Liver (tissue), 9 donors: ENCODE results near the gene CRELD2. TPM values are rescaled to one million over a fixed set of nuclear protein-coding genes. Genes with fewer than 3 reads are reported as not detected.

Experiments used
- DNase-seq: peaks from one replicate; pipeline ENCODE4 v3.0.0-alpha.2; 2017; ENCODE audit warnings: low spot score
- H3K27ac ChIP-seq, 2 donors: one replicate each; pipeline ENCODE4 v1.7.0; 2013; ENCODE audit warnings: inconsistent platforms in 2 of 2, low read length in 2 of 2, control low read depth in 1 of 2, low read depth in 1 of 2, mild to moderate bottlenecking in 1 of 2
- H3K27me3 ChIP-seq, 4 donors: one replicate each; pipeline versions ENCODE4 v1.6.1 to v1.7.0; 2013; ENCODE audit warnings: low read length in 3 of 4, inconsistent platforms in 1 of 4, mild to moderate bottlenecking in 1 of 4, moderate library complexity in 1 of 4; ENCODE audit not compliant: control insufficient read depth in 4 of 4, insufficient read depth in 4 of 4
- H3K36me3 ChIP-seq, 4 donors: one replicate each; pipeline versions ENCODE4 v1.6.1 to v1.7.0; 2013; ENCODE audit warnings: low read length in 3 of 4, mild to moderate bottlenecking in 3 of 4, low read depth in 1 of 4, moderate library complexity in 1 of 4; ENCODE audit not compliant: control insufficient read depth in 4 of 4, insufficient read depth in 3 of 4
- H3K4me1 ChIP-seq, 4 donors: one replicate each; pipeline versions ENCODE4 v1.6.1 to v1.7.0; 2013; ENCODE audit warnings: low read length in 3 of 4, mild to moderate bottlenecking in 3 of 4, moderate library complexity in 1 of 4; ENCODE audit not compliant: control insufficient read depth in 4 of 4, insufficient read depth in 4 of 4
- H3K4me3 ChIP-seq, 3 donors: one replicate each; pipeline versions ENCODE4 v1.6.1 to v1.7.0; 2013; ENCODE audit warnings: low read length in 3 of 3, control low read depth in 1 of 3, low read depth in 1 of 3, mild to moderate bottlenecking in 1 of 3
- H3K9ac ChIP-seq, 2 donors: one replicate each; pipeline ENCODE4 v1.7.0; 2013; ENCODE audit warnings: low read length in 2 of 2, mild to moderate bottlenecking in 2 of 2, moderate library complexity in 2 of 2, control low read depth in 1 of 2, low read depth in 1 of 2
- H3K9me3 ChIP-seq, 4 donors: one replicate each; pipeline versions ENCODE4 v1.6.1 to v1.7.0; 2013; ENCODE audit warnings: low read length in 3 of 4; ENCODE audit not compliant: control insufficient read depth in 4 of 4
- EGR1 ChIP-seq, 2 donors: IDR thresholded peaks; 2 replicates each; pipeline ENCODE4 v1.6.1; 2016 to 2018; ENCODE audit warnings: antibody characterized with exemption in 2 of 2, low read depth in 2 of 2
- FOXA1 ChIP-seq: IDR thresholded peaks from 2 replicates; pipeline ENCODE4 v1.6.1; 2016; ENCODE audit warnings: antibody characterized with exemption
- GABPA ChIP-seq, 2 donors: IDR thresholded peaks in 1 of 2; conservative IDR thresholded peaks in 1 of 2; 2 replicates each; pipeline ENCODE4 v1.6.1; 2016; ENCODE audit warnings: antibody characterized with exemption in 2 of 2, mild to moderate bottlenecking in 1 of 2, moderate library complexity in 1 of 2
- HNF4A ChIP-seq, 2 donors: conservative IDR thresholded peaks; 2 replicates each; pipeline ENCODE4 v1.6.1; 2016; ENCODE audit warnings: antibody characterized with exemption in 2 of 2, mild to moderate bottlenecking in 2 of 2
- RAD21 ChIP-seq, 2 donors: IDR thresholded peaks; 2 replicates each; pipeline ENCODE4 v1.6.1; 2016; ENCODE audit warnings: antibody characterized with exemption in 2 of 2, mild to moderate bottlenecking in 2 of 2
- SP1 ChIP-seq: IDR thresholded peaks from 2 replicates; pipeline ENCODE4 v1.6.1; 2018; ENCODE audit warnings: antibody characterized with exemption, mild to moderate bottlenecking
- YY1 ChIP-seq: IDR thresholded peaks from 2 replicates; pipeline ENCODE4 v1.6.1; 2016; ENCODE audit warnings: antibody characterized with exemption, mild to moderate bottlenecking
- WGBS: extraction: QIAGEN DNeasy Blood & Tissue Kit; methylation state at CpG from one replicate; pipeline ENCODE4 v1.1.7; 2013; 5-methylcytosine and 5-hydroxymethylcytosine counted together
- polyA plus RNA-seq, 2 donors: library from polyadenylated mRNA; stranded (reverse) in 1 of 2; unstranded in 1 of 2; fragments of 200-250 nt in 1 of 2; fragments of >200 nt in 1 of 2; fragmentation: Nextera tagmentation in 1 of 2; extraction: Ambion mirVana in 1 of 2; gene quantifications; one replicate each; pipeline versions ENCODE4 v1.2.1 to v1.2.3, GENCODE V29; 2013 to 2015
- total RNA-seq, 2 donors: library from RNA; depleted of rRNA; stranded (reverse); fragments of >200 nt; gene quantifications; one replicate each; pipeline ENCODE4 v1.2.3, GENCODE V29; 2014
- TF ChIP-seq, protein P1 (sequence below): IDR thresholded peaks from 2 replicates; pipeline ENCODE4 v1.6.1; 2016; ENCODE audit warnings: antibody characterized with exemption, mild to moderate bottlenecking
- TF ChIP-seq, protein P2 (sequence below): fragments of 150-350 bp; IDR thresholded peaks from 2 replicates; pipeline ENCODE4 v1.5.1; 2017; ENCODE audit warnings: improper control_type of control experiment, low read depth, low read length; ENCODE audit not compliant: missing input control
- donor health status: healthy.
- donor health status: healthy.
- donor health status: healthy.
- donor health status: healthy.
- donor health status: healthy.

Gene CRELD2, protein sequence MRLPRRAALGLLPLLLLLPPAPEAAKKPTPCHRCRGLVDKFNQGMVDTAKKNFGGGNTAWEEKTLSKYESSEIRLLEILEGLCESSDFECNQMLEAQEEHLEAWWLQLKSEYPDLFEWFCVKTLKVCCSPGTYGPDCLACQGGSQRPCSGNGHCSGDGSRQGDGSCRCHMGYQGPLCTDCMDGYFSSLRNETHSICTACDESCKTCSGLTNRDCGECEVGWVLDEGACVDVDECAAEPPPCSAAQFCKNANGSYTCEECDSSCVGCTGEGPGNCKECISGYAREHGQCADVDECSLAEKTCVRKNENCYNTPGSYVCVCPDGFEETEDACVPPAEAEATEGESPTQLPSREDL
- total RNA-seq (10 to 100 TPM; 17.2 to 98.1 TPM), polyA plus RNA-seq (10 to 100 TPM; 34.2 to 80.0 TPM)

DNA sequence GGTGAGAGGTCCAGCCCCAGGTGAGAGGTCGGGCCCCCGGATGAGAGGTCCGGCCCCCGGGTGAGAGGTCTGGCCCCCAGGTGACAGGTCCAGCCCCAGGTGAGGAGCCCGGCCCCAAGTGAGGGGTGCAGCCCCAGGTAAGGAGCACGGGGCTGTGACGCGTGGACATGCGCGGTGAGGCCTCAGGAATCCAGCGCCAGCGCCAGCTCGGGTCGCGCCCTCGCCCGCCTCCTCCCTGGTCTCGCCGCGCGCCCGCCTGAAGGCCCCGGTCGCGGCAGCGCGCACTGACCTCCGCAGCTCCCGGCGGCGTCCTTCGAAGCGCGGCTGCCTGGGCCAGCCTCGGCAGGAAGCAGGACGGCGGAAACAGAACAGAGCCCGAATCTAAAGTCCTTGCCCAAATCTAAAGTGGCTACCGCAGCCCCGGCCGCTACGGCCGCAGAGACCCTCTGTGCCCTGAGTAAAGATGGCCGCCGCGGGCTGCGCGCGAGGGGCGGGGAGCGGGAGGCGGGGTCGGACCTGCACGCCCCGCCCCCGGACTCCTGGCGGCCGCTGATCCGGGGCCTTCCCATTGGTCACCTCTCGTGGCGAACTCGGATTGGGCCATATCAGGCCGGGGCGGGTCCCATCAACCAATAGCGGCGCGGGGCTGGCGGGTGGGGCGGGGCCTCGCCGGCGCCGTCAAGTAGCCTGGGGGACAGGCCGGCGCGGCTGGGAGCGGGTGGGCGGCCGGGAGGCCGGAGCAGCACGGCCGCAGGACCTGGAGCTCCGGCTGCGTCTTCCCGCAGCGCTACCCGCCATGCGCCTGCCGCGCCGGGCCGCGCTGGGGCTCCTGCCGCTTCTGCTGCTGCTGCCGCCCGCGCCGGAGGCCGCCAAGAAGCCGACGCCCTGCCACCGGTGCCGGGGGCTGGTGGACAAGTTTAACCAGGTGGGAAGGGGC is at the start of gene CRELD2, which contains the start of gene ALG12:
TSS of gene CRELD2 (plus strand) at position 661 of the 937 bp plus-strand sequence. CDS start at position 797, 136 bp downstream.
TSS of gene ALG12 (minus strand) at position 465 of the 937 bp plus-strand sequence. CDS start 4,673 bp downstream, outside the sequence.
- peaks cover 0 to 18% (median 10%) of the 10 kb centered on the region in 4 donors for H3K4me1 ChIP-seq
- peak; percentile 97 for DNase-seq
- no peaks in the 10 kb centered on the region for H3K9me3 ChIP-seq
- WGBS = under 1% methylated on average over 103 of the region's 103 CpGs
- peak within 1 kb of the TSS; percentile 64 to 89 (median 79) for H3K4me3 ChIP-seq
- no peaks in the 10 kb centered on the region for H3K27me3 ChIP-seq
- peaks cover 0 to 17% (median 8%) of the 10 kb centered on the region in 4 donors for H3K36me3 ChIP-seq
- peak within 1 kb of the TSS; percentile 79 to 93 for H3K27ac ChIP-seq
- peak within 1 kb of the TSS; percentile 39 to 40 for H3K9ac ChIP-seq
- TF ChIP-seq GABPA (IDR thresholded peaks at IDR 0.05 in 1 of 2, conservative IDR thresholded peaks at IDR 0.05 in 1 of 2) (peak in 1 of 2 donors; percentile 63), YY1 (peak; percentile 98), SP1 (peak; percentile 41), RAD21 (IDR thresholded peaks at IDR 0.05) (peak in 1 of 2 donors; percentile 34), EGR1 (IDR thresholded peaks at IDR 0.05; ENCODE audit: low read depth in 2 of 2) (peak in 1 of 2 donors; percentile 44)
- TF ChIP-seq, protein P1, sequence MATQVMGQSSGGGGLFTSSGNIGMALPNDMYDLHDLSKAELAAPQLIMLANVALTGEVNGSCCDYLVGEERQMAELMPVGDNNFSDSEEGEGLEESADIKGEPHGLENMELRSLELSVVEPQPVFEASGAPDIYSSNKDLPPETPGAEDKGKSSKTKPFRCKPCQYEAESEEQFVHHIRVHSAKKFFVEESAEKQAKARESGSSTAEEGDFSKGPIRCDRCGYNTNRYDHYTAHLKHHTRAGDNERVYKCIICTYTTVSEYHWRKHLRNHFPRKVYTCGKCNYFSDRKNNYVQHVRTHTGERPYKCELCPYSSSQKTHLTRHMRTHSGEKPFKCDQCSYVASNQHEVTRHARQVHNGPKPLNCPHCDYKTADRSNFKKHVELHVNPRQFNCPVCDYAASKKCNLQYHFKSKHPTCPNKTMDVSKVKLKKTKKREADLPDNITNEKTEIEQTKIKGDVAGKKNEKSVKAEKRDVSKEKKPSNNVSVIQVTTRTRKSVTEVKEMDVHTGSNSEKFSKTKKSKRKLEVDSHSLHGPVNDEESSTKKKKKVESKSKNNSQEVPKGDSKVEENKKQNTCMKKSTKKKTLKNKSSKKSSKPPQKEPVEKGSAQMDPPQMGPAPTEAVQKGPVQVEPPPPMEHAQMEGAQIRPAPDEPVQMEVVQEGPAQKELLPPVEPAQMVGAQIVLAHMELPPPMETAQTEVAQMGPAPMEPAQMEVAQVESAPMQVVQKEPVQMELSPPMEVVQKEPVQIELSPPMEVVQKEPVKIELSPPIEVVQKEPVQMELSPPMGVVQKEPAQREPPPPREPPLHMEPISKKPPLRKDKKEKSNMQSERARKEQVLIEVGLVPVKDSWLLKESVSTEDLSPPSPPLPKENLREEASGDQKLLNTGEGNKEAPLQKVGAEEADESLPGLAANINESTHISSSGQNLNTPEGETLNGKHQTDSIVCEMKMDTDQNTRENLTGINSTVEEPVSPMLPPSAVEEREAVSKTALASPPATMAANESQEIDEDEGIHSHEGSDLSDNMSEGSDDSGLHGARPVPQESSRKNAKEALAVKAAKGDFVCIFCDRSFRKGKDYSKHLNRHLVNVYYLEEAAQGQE = no peak

DNA sequence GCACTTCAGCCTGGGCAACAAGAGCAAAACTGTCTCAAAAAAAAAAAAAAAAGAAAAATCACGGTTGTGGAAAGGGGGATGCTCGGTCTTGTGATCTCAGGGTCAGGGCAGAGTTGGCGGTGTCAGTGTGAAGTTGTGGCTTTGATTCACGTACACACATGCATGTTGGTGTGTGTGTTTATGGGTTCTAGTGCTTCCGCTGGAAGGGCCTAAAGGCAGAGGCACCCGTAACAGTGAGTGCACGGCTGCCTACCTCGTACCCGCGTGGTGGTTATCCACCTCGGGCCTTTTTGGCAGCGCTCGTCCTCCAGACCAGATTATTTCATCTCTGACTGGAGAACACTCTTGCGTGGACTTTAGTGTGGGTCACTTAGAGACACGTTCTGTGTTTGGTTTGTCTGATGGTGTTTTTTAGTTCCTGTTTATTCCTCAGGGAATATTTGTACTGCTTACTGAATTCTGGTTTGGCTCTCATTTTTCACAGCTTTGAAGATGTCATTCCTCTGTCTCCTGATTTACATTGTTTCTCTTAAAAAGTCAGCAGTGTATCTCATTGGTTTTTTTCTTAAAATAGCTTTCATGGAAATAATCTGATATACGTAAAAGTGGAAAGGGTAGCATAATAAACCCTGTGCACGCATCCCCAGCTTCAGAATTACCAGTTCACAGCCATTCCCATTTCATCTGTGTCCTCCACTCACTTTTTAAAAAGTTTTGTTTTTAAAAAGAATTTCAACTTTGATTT is 49.2 kb upstream of the CRELD2 start:
- DNase-seq = no peak
- Histone ChIP-seq H3K4me3 (no peak overlapping the region), H3K27ac (no peak overlapping the region), H3K27me3 (no peaks in the 10 kb centered on the region), H3K9ac (no peak overlapping the region), H3K9me3 (peaks cover 0 to 11% (median 5%) of the 10 kb centered on the region in 4 donors), H3K36me3 (no peaks in the 10 kb centered on the region), H3K4me1 (no peaks in the 10 kb centered on the region)
- WGBS = 96% methylated on average over 17 of the region's 17 CpGs
- TF ChIP-seq GABPA (IDR thresholded peaks at IDR 0.05 in 1 of 2, conservative IDR thresholded peaks at IDR 0.05 in 1 of 2) (no peak), FOXA1 (no peak), HNF4A (conservative IDR thresholded peaks at IDR 0.05) (no peak), SP1 (no peak)
- TF ChIP-seq, protein P2, sequence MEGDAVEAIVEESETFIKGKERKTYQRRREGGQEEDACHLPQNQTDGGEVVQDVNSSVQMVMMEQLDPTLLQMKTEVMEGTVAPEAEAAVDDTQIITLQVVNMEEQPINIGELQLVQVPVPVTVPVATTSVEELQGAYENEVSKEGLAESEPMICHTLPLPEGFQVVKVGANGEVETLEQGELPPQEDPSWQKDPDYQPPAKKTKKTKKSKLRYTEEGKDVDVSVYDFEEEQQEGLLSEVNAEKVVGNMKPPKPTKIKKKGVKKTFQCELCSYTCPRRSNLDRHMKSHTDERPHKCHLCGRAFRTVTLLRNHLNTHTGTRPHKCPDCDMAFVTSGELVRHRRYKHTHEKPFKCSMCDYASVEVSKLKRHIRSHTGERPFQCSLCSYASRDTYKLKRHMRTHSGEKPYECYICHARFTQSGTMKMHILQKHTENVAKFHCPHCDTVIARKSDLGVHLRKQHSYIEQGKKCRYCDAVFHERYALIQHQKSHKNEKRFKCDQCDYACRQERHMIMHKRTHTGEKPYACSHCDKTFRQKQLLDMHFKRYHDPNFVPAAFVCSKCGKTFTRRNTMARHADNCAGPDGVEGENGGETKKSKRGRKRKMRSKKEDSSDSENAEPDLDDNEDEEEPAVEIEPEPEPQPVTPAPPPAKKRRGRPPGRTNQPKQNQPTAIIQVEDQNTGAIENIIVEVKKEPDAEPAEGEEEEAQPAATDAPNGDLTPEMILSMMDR = no peak
